ENCODE data around the gene MAP2K2. TPM values are rescaled to one million over a fixed set of nuclear protein-coding genes. Genes with fewer than 3 reads are reported as not detected.

The MAP2K2 gene
- 171 and 230 TPM in 2 replicates for total RNA-seq (2022)
- Bru-seq, nascent RNA, result percentile 62 among the genes with signal in this experiment
- BruChase-seq, experiment 1, labeled RNA remaining after a 6-hour chase, result percentile 74 among the genes with signal in this experiment
- percentile 70 among the genes with signal in this experiment for BruChase-seq, experiment 2, labeled RNA remaining after a 2-hour chase
- long read RNA-seq, transcript MAP2K2-201 (11 exons, 1,734 nt), result major isoform, 309 of 362 reads
- long read RNA-seq, partial matches to known transcripts, result 21 of 362 reads
- long read RNA-seq, other reads (novel, unspliced or antisense), result 31 of 362 reads

GRCh38 chr19:4123615-4124568 is at the start of gene MAP2K2:
Gene MAP2K2 (minus strand): TSS chr19:4124122. CDS start chr19:4123875, 247 bp downstream.
- no peaks in the 10 kb centered on the region for H3K27me3 Mint-ChIP-seq (ENCODE audit: insufficient read depth, unreplicated experiment)
- peaks cover 17% of the 10 kb centered on the region for H3K4me1 Mint-ChIP-seq (ENCODE audit: insufficient read depth, unreplicated experiment)
- no peak for TF ChIP-seq CTCF (IDR thresholded peaks at IDR 0.05; ENCODE audit: unreplicated experiment)
- H3K27ac Mint-ChIP-seq (ENCODE audit: low read depth, unreplicated experiment), result peak within 1 kb of the TSS; percentile 96
- DNase-seq (ENCODE audit: unreplicated experiment), result peak; percentile 92
- H3K36me3 Mint-ChIP-seq (ENCODE audit: insufficient read depth, unreplicated experiment), result peaks cover 16% of the 10 kb centered on the region
- no peaks in the 10 kb centered on the region for H3K9me3 Mint-ChIP-seq (ENCODE audit: unreplicated experiment)
- POLR2A ChIA-PET, result interaction anchor here (0.7 to 1.0 kb wide), 2 partner anchors 45 to 348 kb away, joined by 3 read pairs; no protein-coding TSS in a partner anchor
- CTCF ChIA-PET, result no interaction called here
- no TSS peak for BruUV-seq (replicated peaks)
- peak within 1 kb of the TSS; percentile 86 for H3K4me3 Mint-ChIP-seq (ENCODE audit: unreplicated experiment)
- intact Hi-C loops (cut with micrococcal nuclease), result no loop called here

- Mint-ChIP-seq H3K9me3 (ENCODE audit: unreplicated experiment) (no peaks in the 10 kb centered on the region), H3K36me3 (ENCODE audit: insufficient read depth, unreplicated experiment) (peaks cover 2% of the 10 kb centered on the region)
Measured at GRCh38 chr19:4172861-4173473, 49.0 kb upstream of the MAP2K2 start.

GRCh38 chr19:4171676-4172075 is 47.8 kb upstream of the MAP2K2 start:
- CTCF ChIA-PET, result interaction anchor here (0.6 kb wide), 1 partner anchor 172 kb away, joined by 3 read pairs; no protein-coding TSS in a partner anchor
- Mint-ChIP-seq H3K36me3 (ENCODE audit: insufficient read depth, unreplicated experiment) (no peaks in the 10 kb centered on the region), H3K27me3 (ENCODE audit: insufficient read depth, unreplicated experiment) (peaks cover 41% of the 10 kb centered on the region), H3K4me1 (ENCODE audit: insufficient read depth, unreplicated experiment) (no peaks in the 10 kb centered on the region), H3K9me3 (ENCODE audit: unreplicated experiment) (no peaks in the 10 kb centered on the region), H3K27ac (ENCODE audit: low read depth, unreplicated experiment) (no peak overlapping the region), H3K4me3 (ENCODE audit: unreplicated experiment) (no peak overlapping the region)
- no TSS peak for BruUV-seq (replicated peaks)
- no peak for DNase-seq (ENCODE audit: unreplicated experiment)
- POLR2A ChIA-PET, result interaction anchor here (0.6 kb wide), 1 partner anchor 182 kb away, joined by 3 read pairs; no protein-coding TSS in a partner anchor
- TF ChIP-seq CTCF (IDR thresholded peaks at IDR 0.05; ENCODE audit: unreplicated experiment), result no peak
- intact Hi-C loops (cut with micrococcal nuclease), result no loop called here

More at GRCh38 chr19:4172861-4173473, 49.0 kb upstream of the MAP2K2 start:
- Mint-ChIP-seq H3K4me3 (ENCODE audit: unreplicated experiment) (no peak overlapping the region), H3K27ac (ENCODE audit: low read depth, unreplicated experiment) (no peak overlapping the region), H3K27me3 (ENCODE audit: insufficient read depth, unreplicated experiment) (peaks cover 28% of the 10 kb centered on the region), H3K4me1 (ENCODE audit: insufficient read depth, unreplicated experiment) (no peaks in the 10 kb centered on the region)
- intact Hi-C loops (cut with micrococcal nuclease), result no loop called here
- CTCF ChIA-PET, result no interaction called here
- BruUV-seq (replicated peaks), result no TSS peak
- DNase-seq (ENCODE audit: unreplicated experiment), result peak; percentile 41
- no peak for TF ChIP-seq CTCF (IDR thresholded peaks at IDR 0.05; ENCODE audit: unreplicated experiment)
- POLR2A ChIA-PET, result no interaction called here

All from MCF 10A (cell line).